GM12878 (cell line): ENCODE measurements around the gene CRYBA1. TPM values are rescaled to one million over a fixed set of nuclear protein-coding genes. Genes with fewer than 3 reads are reported as not detected.

Experiments
- ATAC-seq: fragments of 200-7000 bp; cut with Tn5 transposase; 3 replicates; pipeline ENCODE4 v1.9.1; 2020; ENCODE audit warnings: mild to moderate bottlenecking, moderate library complexity
- BruUV-seq: library from RNA; stranded (reverse); fragments of 400-500 nt; replicated peaks from 2 replicates; lab custom pipeline; 2021; lab: Mats Ljungman, UMichigan
- CTCF ChIA-PET: fragments of 300-600 bp; sonication (Branson Sonifier 250); formaldehyde crosslinking; extraction: SDS; loops from one replicate; lab custom pipeline; 2021; ENCODE audit warnings: inconsistent platforms; lab: Yijun Ruan, JAX
- POLR2A ChIA-PET: fragments of 350-600 bp; formaldehyde crosslinking; extraction: SDS; loops from one replicate; lab custom pipeline; 2021; ENCODE audit warnings: inconsistent platforms; lab: Charles Lee
- RAD21 ChIA-PET: fragments of 300-600 bp; sonication (Branson Sonifier 250); formaldehyde crosslinking; loops from one replicate; lab custom pipeline; 2023; ENCODE audit warnings: antibody characterized with exemption; ENCODE audit not compliant: unreplicated experiment; lab: Charles Lee
- SMC1A ChIA-PET: fragments of 300-600 bp; sonication (Branson Sonifier 250); formaldehyde crosslinking; loops from one replicate; lab custom pipeline; 2023; ENCODE audit not compliant: unreplicated experiment, uncharacterized antibody; lab: Charles Lee
- DNase-seq: peaks from one replicate; pipeline ENCODE4 v3.0.0-alpha.2; 2011; ENCODE audit warnings: low read depth, low spot score
- FAIRE-seq: peaks from 3 replicates; lab custom pipeline; 2011; peaks lifted over from hg19 to GRCh38; lab: Jason Lieb, UNC
- H2AFZ ChIP-seq: 2 replicates; pipeline ENCODE4 v1.6.0; 2011; ENCODE audit warnings: low read depth, low read length, control low read depth; ENCODE audit not compliant: control insufficient read depth
- H3K27ac ChIP-seq: 2 replicates; pipeline ENCODE4 v1.5.1; 2011; ENCODE audit warnings: control low read depth; ENCODE audit not compliant: control insufficient read depth, insufficient read depth
- H3K27me3 ChIP-seq, 2 experiments: replicated peaks in 1 of 2; 2 replicates each; pipeline versions ENCODE4 v1.6.0 to v1.6.1; 2011; ENCODE audit warnings: low read length in 1 of 2; ENCODE audit not compliant: control insufficient read depth in 2 of 2, insufficient read depth in 2 of 2
- H3K36me3 ChIP-seq, 2 experiments: 2 replicates each; pipeline ENCODE4 v1.5.1; 2011; ENCODE audit warnings: low read length in 1 of 2; ENCODE audit not compliant: control insufficient read depth in 2 of 2, insufficient read depth in 2 of 2
- H3K4me1 ChIP-seq: 2 replicates; pipeline ENCODE4 v1.6.1; 2011; ENCODE audit warnings: mild to moderate bottlenecking, low read length, moderate library complexity, mixed read lengths; ENCODE audit not compliant: control insufficient read depth, insufficient read depth
- H3K4me2 ChIP-seq: 2 replicates; pipeline ENCODE4 v1.6.0; 2011; ENCODE audit warnings: control low read depth; ENCODE audit not compliant: control insufficient read depth, insufficient read depth
- H3K4me3 ChIP-seq: fragments of 200-600 bp; sonication (generic); 2 replicates; pipeline ENCODE4 v1.5.1; 2016
- H3K79me2 ChIP-seq: 2 replicates; pipeline ENCODE4 v1.6.0; 2011; ENCODE audit warnings: low read length; ENCODE audit not compliant: control insufficient read depth, insufficient read depth
- H3K9ac ChIP-seq: 2 replicates; pipeline ENCODE4 v1.8.0; 2011; ENCODE audit warnings: low read length, control low read depth, mixed read lengths; ENCODE audit not compliant: control insufficient read depth, insufficient read depth
- H3K9me3 ChIP-seq: replicated peaks from 3 replicates; pipeline ENCODE4 v1.5.1; 2011; ENCODE audit warnings: mild to moderate bottlenecking, low read length; ENCODE audit not compliant: control insufficient read depth, insufficient read depth
- H4K20me1 ChIP-seq: 2 replicates; pipeline ENCODE4 v1.6.0; 2011; ENCODE audit not compliant: control insufficient read depth, insufficient read depth
- ATF7 ChIP-seq: fragments of 450-650 bp; IDR thresholded peaks from 2 replicates; pipeline ENCODE4 v1.6.1; 2016; ENCODE audit warnings: low read depth, mild to moderate bottlenecking
- CBFB ChIP-seq: IDR thresholded peaks from 2 replicates; pipeline ENCODE4 v1.6.1; 2016; ENCODE audit warnings: antibody characterized with exemption, low read depth
- CBX3 ChIP-seq: fragments of 200-600 bp; sonication (generic); IDR thresholded peaks from 2 replicates; pipeline ENCODE4 v1.6.1; 2016; ENCODE audit warnings: low read depth, borderline replicate concordance
- CHD2 ChIP-seq: IDR thresholded peaks from 2 replicates; pipeline ENCODE4 v1.6.1; 2011; ENCODE audit warnings: low read depth, low read length, improper control_type of control experiment, borderline replicate concordance
- EP300 ChIP-seq, 2 experiments: fragments of 150-350 bp in 1 of 2; IDR thresholded peaks; 2 replicates each; pipeline ENCODE4 v1.6.1; 2011 to 2012; ENCODE audit warnings: low read depth in 2 of 2, low read length in 2 of 2, borderline replicate concordance in 1 of 2, improper control_type of control experiment in 1 of 2, inconsistent platforms in 1 of 2; ENCODE audit not compliant: control insufficient read depth in 1 of 2
- FOS ChIP-seq: IDR thresholded peaks from 3 replicates; pipeline ENCODE4 v1.6.1; 2011; ENCODE audit warnings: borderline replicate concordance; ENCODE audit not compliant: insufficient read length; ENCODE audit errors: extremely low read depth
- FOXM1 ChIP-seq: IDR thresholded peaks from 2 replicates; pipeline ENCODE4 v1.6.1; 2012; ENCODE audit warnings: low read depth, mild to moderate bottlenecking, inconsistent platforms, low read length, moderate library complexity
- GATAD2B ChIP-seq: fragments of 450-650 bp; conservative IDR thresholded peaks from 2 replicates; pipeline ENCODE4 v1.6.1; 2017; ENCODE audit warnings: low read depth, mild to moderate bottlenecking, moderate library complexity
- IRF4 ChIP-seq: IDR thresholded peaks from 2 replicates; pipeline ENCODE4 v1.6.1; 2011; ENCODE audit warnings: low read depth, low read length
- RAD21 ChIP-seq: IDR thresholded peaks from 2 replicates; pipeline ENCODE4 v1.6.1; 2011; ENCODE audit warnings: mild to moderate bottlenecking, low read depth, low read length, moderate library complexity; ENCODE audit not compliant: insufficient read depth
- SMC3 ChIP-seq: IDR thresholded peaks from 2 replicates; pipeline ENCODE4 v1.6.1; 2011; ENCODE audit warnings: low read length, improper control_type of control experiment, borderline replicate concordance
- SREBF2 ChIP-seq: IDR thresholded peaks from 2 replicates; pipeline ENCODE4 v1.6.1; 2012; ENCODE audit warnings: mild to moderate bottlenecking, low read length
- TCF12 ChIP-seq: IDR thresholded peaks from 2 replicates; pipeline ENCODE4 v1.6.1; 2011; ENCODE audit warnings: low read depth, mild to moderate bottlenecking, low read length
- ZNF622 ChIP-seq: fragments of 450-650 bp; IDR thresholded peaks from 2 replicates; pipeline ENCODE4 v1.6.1; 2017; ENCODE audit warnings: mild to moderate bottlenecking, inconsistent platforms
- WGBS: methylation state at CpG from one replicate; pipeline ENCODE4 v1.1.6; 2016; ENCODE audit warnings: low lambda C conversion rate; ENCODE audit not compliant: insufficient replicate concordance, insufficient coverage; ENCODE audit errors: missing lambda C conversion rate; 5-methylcytosine and 5-hydroxymethylcytosine counted together
- in situ Hi-C: fragments of 300-500 bp; cut with MboI; formaldehyde crosslinking; loops from 9 replicates; pipeline ENCODE4 v1.14.3; 2018; ENCODE audit warnings: mixed read lengths
- intact Hi-C: fragments of 100-400 bp; cut with micrococcal nuclease; formaldehyde crosslinking; loops from one replicate; pipeline ENCODE4 v1.14.2; 2022; ENCODE audit not compliant: unreplicated experiment
- polyA plus RNA-seq, 11 experiments: library from polyadenylated mRNA; depleted of rRNA in 4 of 11; unstranded in 6 of 11; stranded (reverse) in 5 of 11; fragments of >200 nt; fragmentation: Nextera tagmentation in 4 of 11; fragmentation: Illumina TruSeq in 1 of 11; extraction: Ambion mirVana in 4 of 11; extraction: Trizol in 1 of 11; gene quantifications; 1 replicate in 1 of 11; 2 replicates in 10 of 11; pipeline versions ENCODE4 v1.2.1 to v1.2.3, GENCODE V29; 2011 to 2016; ENCODE audit warnings: inconsistent platforms in 2 of 11, missing spikeins in 2 of 11, low read depth in 1 of 11
- total RNA-seq, 4 experiments: library from RNA; depleted of rRNA in 3 of 4; stranded (reverse); fragments of >200 nt in 3 of 4; fragmentation: Illumina TruSeq in 1 of 4; extraction: Trizol in 1 of 4; gene quantifications; 2 replicates each; pipeline versions ENCODE4 v1.2.1 to v1.2.3, GENCODE V29; 2013 to 2021
- TF ChIP-seq, protein P1 (sequence below): fragments of 450-650 bp; IDR thresholded peaks from 2 replicates; pipeline ENCODE4 v1.6.1; 2014; ENCODE audit warnings: mild to moderate bottlenecking
- TF ChIP-seq, protein P2 (sequence below), 3 experiments: IDR thresholded peaks in 2 of 3; conservative IDR thresholded peaks in 1 of 3; 2 replicates each; pipeline ENCODE4 v1.5.1; 2011; ENCODE audit warnings: low read depth in 3 of 3, low read length in 3 of 3, mild to moderate bottlenecking in 3 of 3, control low read depth in 2 of 3, moderate library complexity in 2 of 3, inconsistent platforms in 1 of 3, mixed read lengths in 1 of 3; ENCODE audit not compliant: control insufficient read depth in 2 of 3, insufficient read depth in 1 of 3; ENCODE audit errors: extremely low read depth in 1 of 3
- TF ChIP-seq, protein P3 (sequence below): fragments of 450-650 bp; formaldehyde crosslinking; IDR thresholded peaks from 2 replicates; pipeline ENCODE4 v1.4.0; 2020; ENCODE audit warnings: mild to moderate bottlenecking, moderate library complexity

Gene CRYBA1
- total and polyA plus RNA-seq, 10 of the 15 experiments (the other 5 are each of a cell fraction or from before 2014, with no cell fraction given), result not detected

DNA sequence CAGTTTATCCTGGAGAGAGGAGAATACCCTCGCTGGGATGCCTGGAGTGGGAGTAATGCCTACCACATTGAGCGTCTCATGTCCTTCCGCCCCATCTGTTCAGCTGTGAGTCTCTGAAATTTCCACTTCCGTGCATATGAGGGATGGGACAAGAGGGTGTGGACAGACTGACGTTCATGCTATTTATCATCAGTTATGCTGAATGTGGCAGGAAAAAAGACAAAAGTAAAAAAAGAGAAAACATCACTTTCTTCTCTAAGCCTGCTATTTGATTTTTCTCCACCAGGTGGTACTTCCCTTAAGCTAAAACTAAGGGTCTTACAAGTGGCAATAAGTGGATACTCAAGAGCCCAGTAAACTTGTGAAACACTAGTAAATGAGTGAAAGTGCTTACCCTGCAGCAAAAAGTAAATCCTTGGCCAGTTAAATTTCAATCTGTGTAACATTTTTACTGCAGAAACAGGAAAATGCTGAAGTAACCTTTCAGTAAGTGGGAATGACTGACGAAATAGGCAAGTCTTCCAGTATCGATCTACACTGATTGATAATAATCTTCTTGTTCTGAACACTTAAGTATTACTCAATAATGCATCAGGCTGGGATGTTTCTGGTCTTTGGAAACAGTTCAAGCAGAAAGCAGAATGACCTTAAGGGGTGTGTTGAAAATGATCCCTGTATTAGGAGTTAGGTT lies 5.6 kb downstream of the CRYBA1 start:
- in situ Hi-C loops (no loop called here), intact Hi-C loops (no loop called here)
- ChIA-PET CTCF (interaction anchor here (0.7 to 4.7 kb wide), 7 partner anchors 9 to 128 kb away, joined by 3 to 27 read pairs (median 4); no protein-coding TSS in a partner anchor), RAD21 (interaction anchor here (1.0 kb wide), 1 partner anchor 40 kb away, joined by 4 read pairs; no protein-coding TSS in a partner anchor), SMC1A (interaction anchor here (1.5 to 2.7 kb wide), 2 partner anchors 22 to 39 kb away, joined by 4 to 12 read pairs; no protein-coding TSS in a partner anchor), POLR2A (no interaction called here)
- H3K4me3 ChIP-seq, result no peak overlapping the region
- DNase-seq, result no peak
- no peaks in the 10 kb centered on the region for H3K79me2 ChIP-seq
- FAIRE-seq, result no peak
- no TSS peak for BruUV-seq
- no peaks in the 10 kb centered on the region for H3K4me1 ChIP-seq
- no peak overlapping the region for H3K27ac ChIP-seq
- peak; percentile 53 for ATAC-seq
- H4K20me1 ChIP-seq, result no peaks in the 10 kb centered on the region
- no peaks in the 10 kb centered on the region for H3K9me3 ChIP-seq
- no peak overlapping the region for H3K4me2 ChIP-seq
- no peaks in the 10 kb centered on the region for H3K27me3 ChIP-seq
- TF ChIP-seq RAD21 (peak; percentile 30; the same call in 1 of the 2 replicates), SMC3 (peak; percentile 29; the same call in 1 of the 2 replicates), SREBF2 (no peak), FOS (no peak), EP300 (IDR thresholded peaks at IDR 0.05; ENCODE audit: borderline replicate concordance in 1 of 2, control insufficient read depth in 1 of 2, low read depth in 2 of 2, low read length in 2 of 2) (no peak), FOXM1 (no peak), TCF12 (no peak), ZNF622 (no peak), CBX3 (no peak), CHD2 (no peak), IRF4 (no peak), ATF7 (no peak), CBFB (no peak), GATAD2B (no peak)
- TF ChIP-seq, protein P1, sequence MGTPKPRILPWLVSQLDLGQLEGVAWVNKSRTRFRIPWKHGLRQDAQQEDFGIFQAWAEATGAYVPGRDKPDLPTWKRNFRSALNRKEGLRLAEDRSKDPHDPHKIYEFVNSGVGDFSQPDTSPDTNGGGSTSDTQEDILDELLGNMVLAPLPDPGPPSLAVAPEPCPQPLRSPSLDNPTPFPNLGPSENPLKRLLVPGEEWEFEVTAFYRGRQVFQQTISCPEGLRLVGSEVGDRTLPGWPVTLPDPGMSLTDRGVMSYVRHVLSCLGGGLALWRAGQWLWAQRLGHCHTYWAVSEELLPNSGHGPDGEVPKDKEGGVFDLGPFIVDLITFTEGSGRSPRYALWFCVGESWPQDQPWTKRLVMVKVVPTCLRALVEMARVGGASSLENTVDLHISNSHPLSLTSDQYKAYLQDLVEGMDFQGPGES, result no peak
- TF ChIP-seq, protein P2, sequence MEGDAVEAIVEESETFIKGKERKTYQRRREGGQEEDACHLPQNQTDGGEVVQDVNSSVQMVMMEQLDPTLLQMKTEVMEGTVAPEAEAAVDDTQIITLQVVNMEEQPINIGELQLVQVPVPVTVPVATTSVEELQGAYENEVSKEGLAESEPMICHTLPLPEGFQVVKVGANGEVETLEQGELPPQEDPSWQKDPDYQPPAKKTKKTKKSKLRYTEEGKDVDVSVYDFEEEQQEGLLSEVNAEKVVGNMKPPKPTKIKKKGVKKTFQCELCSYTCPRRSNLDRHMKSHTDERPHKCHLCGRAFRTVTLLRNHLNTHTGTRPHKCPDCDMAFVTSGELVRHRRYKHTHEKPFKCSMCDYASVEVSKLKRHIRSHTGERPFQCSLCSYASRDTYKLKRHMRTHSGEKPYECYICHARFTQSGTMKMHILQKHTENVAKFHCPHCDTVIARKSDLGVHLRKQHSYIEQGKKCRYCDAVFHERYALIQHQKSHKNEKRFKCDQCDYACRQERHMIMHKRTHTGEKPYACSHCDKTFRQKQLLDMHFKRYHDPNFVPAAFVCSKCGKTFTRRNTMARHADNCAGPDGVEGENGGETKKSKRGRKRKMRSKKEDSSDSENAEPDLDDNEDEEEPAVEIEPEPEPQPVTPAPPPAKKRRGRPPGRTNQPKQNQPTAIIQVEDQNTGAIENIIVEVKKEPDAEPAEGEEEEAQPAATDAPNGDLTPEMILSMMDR (IDR thresholded peaks at IDR 0.05 in 2 of 3, conservative IDR thresholded peaks at IDR 0.05 in 1 of 3; ENCODE audit: control insufficient read depth in 2 of 3, extremely low read depth in 1 of 3, insufficient read depth in 1 of 3, low read depth in 3 of 3, low read length in 3 of 3), result peak; percentile 19 to 47 (median 46); a peak in 4 of 6 replicates
- TF ChIP-seq, protein P3, sequence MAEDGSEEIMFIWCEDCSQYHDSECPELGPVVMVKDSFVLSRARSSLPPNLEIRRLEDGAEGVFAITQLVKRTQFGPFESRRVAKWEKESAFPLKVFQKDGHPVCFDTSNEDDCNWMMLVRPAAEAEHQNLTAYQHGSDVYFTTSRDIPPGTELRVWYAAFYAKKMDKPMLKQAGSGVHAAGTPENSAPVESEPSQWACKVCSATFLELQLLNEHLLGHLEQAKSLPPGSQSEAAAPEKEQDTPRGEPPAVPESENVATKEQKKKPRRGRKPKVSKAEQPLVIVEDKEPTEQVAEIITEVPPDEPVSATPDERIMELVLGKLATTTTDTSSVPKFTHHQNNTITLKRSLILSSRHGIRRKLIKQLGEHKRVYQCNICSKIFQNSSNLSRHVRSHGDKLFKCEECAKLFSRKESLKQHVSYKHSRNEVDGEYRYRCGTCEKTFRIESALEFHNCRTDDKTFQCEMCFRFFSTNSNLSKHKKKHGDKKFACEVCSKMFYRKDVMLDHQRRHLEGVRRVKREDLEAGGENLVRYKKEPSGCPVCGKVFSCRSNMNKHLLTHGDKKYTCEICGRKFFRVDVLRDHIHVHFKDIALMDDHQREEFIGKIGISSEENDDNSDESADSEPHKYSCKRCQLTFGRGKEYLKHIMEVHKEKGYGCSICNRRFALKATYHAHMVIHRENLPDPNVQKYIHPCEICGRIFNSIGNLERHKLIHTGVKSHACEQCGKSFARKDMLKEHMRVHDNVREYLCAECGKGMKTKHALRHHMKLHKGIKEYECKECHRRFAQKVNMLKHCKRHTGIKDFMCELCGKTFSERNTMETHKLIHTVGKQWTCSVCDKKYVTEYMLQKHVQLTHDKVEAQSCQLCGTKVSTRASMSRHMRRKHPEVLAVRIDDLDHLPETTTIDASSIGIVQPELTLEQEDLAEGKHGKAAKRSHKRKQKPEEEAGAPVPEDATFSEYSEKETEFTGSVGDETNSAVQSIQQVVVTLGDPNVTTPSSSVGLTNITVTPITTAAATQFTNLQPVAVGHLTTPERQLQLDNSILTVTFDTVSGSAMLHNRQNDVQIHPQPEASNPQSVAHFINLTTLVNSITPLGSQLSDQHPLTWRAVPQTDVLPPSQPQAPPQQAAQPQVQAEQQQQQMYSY (CRISPR knock-in tag), result no peak
- H3K9ac ChIP-seq, result no peak overlapping the region
- WGBS, result 72% methylated on average over 7 of the region's 7 CpGs
- H3K36me3 ChIP-seq, result peaks cover 0 to 5% of the 10 kb centered on the region in 2 experiments; a peak in 2 of 4 replicates
- H2AFZ ChIP-seq, result no peak overlapping the region
